ENCODE measurements around the gene FOCAD. TPM values are rescaled to one million over a fixed set of nuclear protein-coding genes. Genes with fewer than 3 reads are reported as not detected.

Gene FOCAD
- total RNA-seq, 1 experiment from 2014 or later = 43.3 TPM

DNA sequence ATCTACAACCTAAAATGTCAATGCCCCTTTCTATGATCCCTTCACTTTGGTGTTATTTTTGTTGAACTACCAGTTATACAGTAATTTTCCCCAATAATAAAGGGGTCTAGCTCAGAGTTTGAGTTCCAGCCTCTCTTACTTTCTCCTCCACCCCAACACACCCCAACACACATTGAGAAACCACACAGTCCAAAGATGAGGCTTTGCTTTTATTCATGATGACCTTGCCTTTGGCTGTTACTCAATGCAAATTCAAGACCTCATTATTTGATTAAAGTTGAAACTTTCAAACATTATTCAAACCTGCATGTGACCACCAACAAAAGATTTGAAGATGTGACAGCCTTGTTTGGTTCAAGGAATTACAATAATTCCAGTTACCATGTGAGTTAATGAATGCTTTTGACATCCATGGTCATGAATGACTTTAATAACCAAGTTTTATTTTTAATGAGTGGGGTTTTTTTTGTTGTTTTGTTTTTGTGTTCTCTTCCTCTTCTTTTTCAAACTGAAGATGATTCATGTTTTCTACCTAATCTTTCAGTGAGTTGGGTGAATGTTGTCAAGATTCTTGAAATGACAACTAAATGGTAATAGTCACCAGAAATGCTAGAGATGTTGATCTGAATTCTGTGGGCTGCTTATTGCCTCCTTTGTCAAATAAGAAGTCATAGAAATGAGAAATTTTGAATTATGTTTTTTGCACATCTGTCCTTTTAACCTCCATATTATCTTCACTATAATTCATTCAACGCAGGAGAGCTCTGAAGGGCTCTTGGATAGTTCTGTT lies 241.4 kb downstream of the FOCAD start:
- Histone ChIP-seq H3K4ac (ENCODE audit: low read depth, low read length) (no peak overlapping the region), H3K14ac (ENCODE audit: insufficient read depth, low read length) (no peak overlapping the region), H2AK5ac (ENCODE audit: insufficient read length, low read length) (no peak overlapping the region), H4K91ac (ENCODE audit: insufficient read length, low read depth, low read length) (no peak overlapping the region), H3K4me1 (ENCODE audit: insufficient read depth, low read length) (no peaks in the 10 kb centered on the region), H4K8ac (replicated peaks; ENCODE audit: insufficient read length, low read depth, low read length) (no peak overlapping the region), H3K4me2 (ENCODE audit: insufficient read depth, insufficient read length, low read length) (no peak overlapping the region), H3K27me3 (ENCODE audit: insufficient read depth, low read length) (no peaks in the 10 kb centered on the region), H3T11ph (ENCODE audit: low read length) (no peak overlapping the region), H3K9ac (ENCODE audit: extremely low read depth, insufficient read length, low read length) (no peak overlapping the region), H3K56ac (ENCODE audit: insufficient read length, low read depth, low read length) (no peak overlapping the region), H2BK12ac (ENCODE audit: insufficient read length, low read depth, low read length) (no peak overlapping the region), H2BK15ac (ENCODE audit: low read depth, low read length) (no peak overlapping the region), H3K9me3 (ENCODE audit: control insufficient read depth, low read depth, low read length) (no peaks in the 10 kb centered on the region), H2BK120ac (ENCODE audit: low read depth, low read length, poor library complexity, severe bottlenecking) (no peak overlapping the region), H3K23ac (ENCODE audit: insufficient read length, low read depth, low read length) (no peak overlapping the region), H3K18ac (ENCODE audit: insufficient read length, low read depth, low read length) (no peak overlapping the region), H4K5ac (ENCODE audit: insufficient read length, low read depth, low read length) (no peak overlapping the region), H3K27ac (ENCODE audit: insufficient read length, low read depth, low read length) (no peak overlapping the region), H4K20me1 (ENCODE audit: control insufficient read depth, insufficient read depth, insufficient read length) (no peaks in the 10 kb centered on the region), H2BK20ac (ENCODE audit: low read depth, low read length, poor library complexity, severe bottlenecking) (no peak overlapping the region), H3K79me1 (ENCODE audit: insufficient read depth, low read depth, low read length, poor library complexity, severe bottlenecking) (no peaks in the 10 kb centered on the region), H3K23me2 (ENCODE audit: insufficient read length, low read depth, low read length, poor library complexity, severe bottlenecking) (no peaks in the 10 kb centered on the region), H3K79me2 (ENCODE audit: insufficient read depth, low read length) (no peaks in the 10 kb centered on the region), H2AFZ (ENCODE audit: low read length) (no peak overlapping the region), H2BK5ac (ENCODE audit: insufficient read length, low read length) (no peak overlapping the region)
- no CpG with 5 or more reads among the region's 1 CpG for WGBS (ENCODE audit: extremely low coverage, insufficient read length, low lambda C conversion rate)
- H3K4me1 Mint-ChIP-seq = peaks cover 2 to 4% of the 10 kb centered on the region in 2 experiments; a peak in 2 of 4 replicates
- no peaks in the 10 kb centered on the region for H3K27me3 Mint-ChIP-seq (ENCODE audit: low read depth)
- no peak overlapping the region for H3K27ac Mint-ChIP-seq
- no peak for DNase-seq
- TF ChIP-seq, protein P1, sequence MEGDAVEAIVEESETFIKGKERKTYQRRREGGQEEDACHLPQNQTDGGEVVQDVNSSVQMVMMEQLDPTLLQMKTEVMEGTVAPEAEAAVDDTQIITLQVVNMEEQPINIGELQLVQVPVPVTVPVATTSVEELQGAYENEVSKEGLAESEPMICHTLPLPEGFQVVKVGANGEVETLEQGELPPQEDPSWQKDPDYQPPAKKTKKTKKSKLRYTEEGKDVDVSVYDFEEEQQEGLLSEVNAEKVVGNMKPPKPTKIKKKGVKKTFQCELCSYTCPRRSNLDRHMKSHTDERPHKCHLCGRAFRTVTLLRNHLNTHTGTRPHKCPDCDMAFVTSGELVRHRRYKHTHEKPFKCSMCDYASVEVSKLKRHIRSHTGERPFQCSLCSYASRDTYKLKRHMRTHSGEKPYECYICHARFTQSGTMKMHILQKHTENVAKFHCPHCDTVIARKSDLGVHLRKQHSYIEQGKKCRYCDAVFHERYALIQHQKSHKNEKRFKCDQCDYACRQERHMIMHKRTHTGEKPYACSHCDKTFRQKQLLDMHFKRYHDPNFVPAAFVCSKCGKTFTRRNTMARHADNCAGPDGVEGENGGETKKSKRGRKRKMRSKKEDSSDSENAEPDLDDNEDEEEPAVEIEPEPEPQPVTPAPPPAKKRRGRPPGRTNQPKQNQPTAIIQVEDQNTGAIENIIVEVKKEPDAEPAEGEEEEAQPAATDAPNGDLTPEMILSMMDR (conservative IDR thresholded peaks at IDR 0.05) = no peak
- no peaks in the 10 kb centered on the region for H3K9me3 Mint-ChIP-seq
- H3K36me3 Mint-ChIP-seq (ENCODE audit: insufficient read depth in 1 of 3, low read depth in 3 of 3) = peaks cover 0 to 5% (median 0%) of the 10 kb centered on the region in 3 experiments; a peak in 2 of 7 replicates
- H3K4me3 Mint-ChIP-seq = no peak overlapping the region
